Stimulated activated CD8-positive, alpha-beta memory T cell treated with anti-CD3 and anti-CD28 coated beads, Interleukin-15, amount 100 ng/mL, for 4 hours (primary cell): ENCODE data around the gene PTPN9.
"Not testable (repeated sequence)": the region's sequence is repeated elsewhere in the genome, so short reads cannot be mapped to it uniquely, and the experiment has no call there.

Experiments used
- DNase-seq, 2 donors: peaks; one replicate each; pipeline ENCODE4 v3.0.0-alpha.2; 2020; ENCODE audit warnings: low read depth in 2 of 2

The PTPN9 gene

GRCh38 chr15:75530169-75530568 is 48.9 kb downstream of the PTPN9 start:
- DNase-seq: no peak

DNA sequence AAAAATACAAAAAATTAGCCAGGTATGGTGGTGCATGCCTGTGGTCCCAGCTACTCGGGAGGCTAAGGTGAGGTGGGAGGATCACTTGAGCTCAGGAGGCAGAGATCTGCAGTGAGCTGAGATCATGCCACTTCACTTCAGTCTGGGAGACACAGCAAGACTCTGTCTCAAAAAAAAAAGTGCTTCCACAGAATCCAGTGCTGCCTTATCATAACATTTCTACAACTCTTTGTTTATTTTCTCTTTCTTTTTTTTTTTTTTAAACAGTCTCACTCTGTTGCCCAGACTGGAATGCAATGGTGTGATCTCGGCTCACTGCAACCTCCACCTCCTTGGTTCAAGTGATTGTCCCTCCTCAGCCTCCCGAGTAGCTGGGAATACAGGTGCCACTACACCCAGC is 53.4 kb downstream of the PTPN9 start:
- DNase-seq: not testable (repeated sequence)

DNA sequence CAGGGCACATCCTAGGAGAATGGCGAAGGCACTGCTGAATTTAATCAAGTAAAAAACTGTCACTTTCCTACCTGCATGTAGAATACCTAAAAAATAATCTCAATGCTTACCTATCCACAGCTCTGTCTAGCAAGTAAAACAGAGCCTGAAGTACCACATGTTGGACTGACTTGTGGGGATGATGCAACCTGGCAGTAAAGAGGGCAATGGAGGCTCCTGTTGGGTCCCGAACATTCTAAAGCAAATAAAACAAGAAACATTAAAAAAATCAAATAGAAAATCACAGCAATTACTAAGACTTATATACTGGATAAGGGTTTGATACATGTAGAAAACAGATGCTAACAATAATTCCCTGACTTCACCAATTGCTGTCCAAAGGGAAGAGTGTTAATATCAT is 56.1 kb downstream of the PTPN9 start:
- no peak for DNase-seq

DNA sequence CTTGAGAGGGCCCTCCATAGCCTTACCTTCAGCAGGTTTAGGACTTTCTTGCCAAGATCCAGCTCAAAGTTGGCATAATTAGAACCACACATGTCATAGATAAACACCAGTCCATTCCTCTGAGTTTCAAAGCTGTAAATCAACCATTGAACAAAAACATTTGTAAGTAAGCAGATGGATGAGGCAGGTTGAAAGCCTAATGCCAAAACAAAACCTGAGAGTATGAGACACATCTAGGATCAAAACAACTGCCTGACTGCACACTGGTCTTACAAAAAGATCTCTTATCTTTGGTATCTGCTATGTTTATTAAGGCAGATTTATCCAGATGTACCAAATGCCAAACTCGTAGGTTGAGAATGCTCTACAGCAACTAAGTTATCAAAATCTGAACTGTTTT is 61.9 kb downstream of the PTPN9 start:
- no peak for DNase-seq

DNA sequence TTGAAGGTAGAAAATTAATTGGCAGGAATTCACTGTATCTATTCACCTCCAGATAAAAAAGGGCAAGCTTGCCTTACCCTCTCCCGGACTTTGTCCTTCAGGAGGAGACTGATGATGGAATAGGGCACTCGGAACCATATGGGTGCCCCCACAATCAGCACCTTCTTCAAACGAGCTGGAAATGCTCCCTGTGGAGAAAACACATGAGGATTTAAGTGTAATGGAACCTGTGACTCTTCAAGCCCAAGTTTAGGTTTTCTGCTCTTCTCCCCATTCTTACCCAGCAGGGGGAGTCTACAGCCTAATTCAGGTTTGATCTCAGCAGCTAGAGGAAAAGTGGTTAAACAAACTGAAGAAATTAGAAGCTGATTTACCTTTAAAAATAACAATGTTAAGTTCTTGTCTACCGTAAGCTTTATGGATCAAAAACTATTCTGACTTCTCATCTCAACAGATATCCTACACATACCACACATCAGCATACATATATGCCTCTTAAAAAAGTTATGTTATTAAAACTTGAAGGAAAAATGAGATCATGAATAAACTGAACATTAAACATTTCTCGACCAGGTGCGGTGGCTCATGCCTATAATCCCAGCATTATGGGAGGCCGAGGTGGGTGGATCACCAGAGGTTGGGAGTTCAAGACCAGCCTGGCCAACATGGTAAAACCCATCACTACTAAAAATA is 70.1 kb downstream of the PTPN9 start:
- DNase-seq: no peak

- DNase-seq: no peak
Measured at GRCh38 chr15:75502360-75502759, 76.8 kb downstream of the PTPN9 start.

DNA sequence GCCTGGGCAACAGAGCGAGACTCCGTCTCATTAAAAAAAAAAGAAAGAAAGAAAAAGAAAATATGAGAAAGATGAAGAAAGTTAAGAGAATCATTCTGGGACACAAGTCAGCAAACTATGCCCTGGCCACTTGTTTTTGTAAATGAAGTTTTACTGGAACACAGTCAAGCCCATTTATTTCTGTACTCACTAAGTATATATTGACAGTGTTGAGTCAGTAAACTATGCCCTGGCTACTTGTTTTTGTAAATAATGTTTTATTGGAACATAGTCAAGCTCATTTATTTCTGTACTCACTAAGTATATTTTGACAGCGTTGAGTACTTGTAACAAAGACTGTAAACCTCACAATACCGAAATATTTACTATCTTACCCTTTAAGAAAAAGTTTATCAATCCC is 85.4 kb downstream of the PTPN9 start:
- DNase-seq: no peak

DNA sequence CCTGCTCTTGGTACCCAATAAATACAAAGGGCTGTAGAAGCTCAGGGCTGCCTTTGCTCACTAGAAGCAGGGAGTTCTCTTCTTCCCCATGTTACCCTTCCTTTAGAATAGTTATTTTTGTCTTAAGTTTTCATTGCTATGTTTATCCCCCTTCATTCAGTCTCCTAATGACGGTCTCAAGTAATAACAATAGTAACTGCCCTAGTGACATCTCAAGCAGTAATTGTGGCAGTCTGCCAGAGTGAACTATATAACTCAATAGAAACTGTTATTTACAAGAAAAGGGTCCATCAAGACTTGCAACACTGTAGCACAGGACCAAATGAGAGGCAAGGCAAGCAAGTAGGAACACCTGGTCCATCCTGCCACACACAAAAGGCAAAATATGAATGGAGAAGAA is 95.2 kb downstream of the PTPN9 start:
- DNase-seq: no peak

DNA sequence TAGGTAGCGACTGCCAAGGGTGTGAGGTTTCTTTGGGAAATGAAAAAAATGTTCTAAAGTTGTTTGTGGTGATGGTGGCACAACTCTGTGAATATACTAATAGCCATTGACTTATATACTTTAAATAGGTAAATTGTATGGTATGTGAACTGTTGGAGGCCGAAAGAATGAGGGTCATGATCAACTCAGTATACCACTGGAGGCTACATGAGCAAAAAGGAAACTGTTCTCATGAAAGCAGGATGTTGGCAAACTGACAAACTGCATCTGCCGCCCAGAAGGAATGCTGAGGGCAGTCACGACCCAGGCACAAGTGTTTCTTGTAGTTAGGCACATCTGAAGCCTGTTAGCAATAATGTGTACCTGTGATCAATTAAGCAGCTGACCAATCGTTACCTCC is 95.6 kb downstream of the PTPN9 start:
- not testable (repeated sequence) for DNase-seq

DNA sequence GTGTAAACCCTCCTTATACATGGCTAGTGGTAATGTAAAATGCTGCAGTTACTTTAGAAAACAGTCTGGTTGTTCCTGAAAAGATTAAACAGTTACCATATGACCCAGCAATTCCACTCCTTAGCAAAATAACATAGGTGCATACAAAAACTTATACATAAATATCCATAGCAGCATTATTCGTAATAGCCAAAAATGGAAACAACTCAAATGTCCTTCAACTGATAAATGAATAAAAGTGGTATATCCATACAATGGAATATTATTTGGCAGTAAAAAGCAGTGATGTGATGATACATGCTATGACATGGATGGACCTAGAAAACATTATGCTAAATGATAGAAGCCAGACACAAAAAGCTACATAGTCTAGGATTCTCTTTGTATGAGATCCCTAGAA is 96.0 kb downstream of the PTPN9 start:
- no peak for DNase-seq

DNA sequence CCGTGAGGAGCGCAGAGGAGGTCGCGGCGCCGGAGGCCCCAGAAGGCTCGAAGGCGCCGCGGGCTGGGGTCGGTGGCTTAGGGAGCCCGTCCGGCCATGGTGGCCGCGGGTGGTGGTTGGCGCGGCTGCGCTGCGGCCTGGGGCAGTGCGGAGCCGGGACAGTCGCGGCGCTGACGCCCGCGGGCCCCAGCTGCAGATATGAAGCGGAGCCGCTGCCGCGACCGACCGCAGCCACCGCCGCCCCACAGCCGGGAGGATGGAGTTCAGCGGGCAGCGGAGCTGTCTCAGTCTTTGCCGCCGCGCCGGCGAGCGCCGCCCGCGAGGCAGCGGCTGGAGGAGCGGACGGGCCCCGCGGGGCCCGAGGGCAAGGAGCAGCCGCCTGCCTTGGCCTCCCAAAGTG is 98.7 kb downstream of the PTPN9 start:
- DNase-seq: not testable (repeated sequence)

DNA sequence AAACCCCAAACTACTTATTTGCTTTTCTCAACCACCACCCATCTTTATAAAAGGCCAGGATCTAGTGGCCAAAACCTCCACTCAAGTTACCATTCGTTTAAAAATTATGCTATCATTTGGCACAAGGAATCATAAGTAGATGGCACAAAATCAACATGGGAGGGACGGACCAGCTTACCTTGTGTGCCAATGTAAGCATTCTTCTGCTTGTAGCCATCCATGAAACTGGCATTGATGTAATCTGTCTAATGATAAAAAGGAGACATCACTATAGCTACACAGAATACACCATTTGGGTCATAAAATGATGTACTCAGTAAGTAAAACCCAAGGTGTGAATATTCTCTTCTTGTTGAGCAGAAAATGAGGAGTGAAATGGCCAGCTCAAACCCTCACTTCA is 99.4 kb downstream of the PTPN9 start:
- DNase-seq: no peak

GRCh38 chr15:75477094-75477493 is 102.0 kb downstream of the PTPN9 start:
- not testable (repeated sequence) for DNase-seq

- no peak for DNase-seq
Measured at GRCh38 chr15:75468913-75469598, 110.1 kb downstream of the PTPN9 start.

DNA sequence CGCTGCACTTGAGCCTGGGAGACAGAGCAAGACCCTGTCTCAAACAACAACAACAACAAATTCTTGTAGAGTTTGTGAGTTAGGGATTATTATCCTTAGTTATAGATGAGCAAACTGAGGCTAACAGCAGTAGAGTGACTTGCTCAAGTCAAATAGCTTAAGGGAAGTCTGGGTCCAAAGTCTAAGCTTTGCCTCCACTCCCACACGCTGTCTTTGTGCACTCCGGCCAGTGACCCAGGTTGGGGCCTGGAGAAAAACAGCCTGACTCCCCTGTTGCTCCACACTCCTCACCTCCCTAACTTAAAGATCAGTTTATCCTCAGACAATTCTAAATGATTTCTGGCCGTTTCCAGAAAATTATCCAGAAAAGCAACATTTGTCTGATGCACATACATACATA is 118.5 kb downstream of the PTPN9 start:
- no peak for DNase-seq

DNA sequence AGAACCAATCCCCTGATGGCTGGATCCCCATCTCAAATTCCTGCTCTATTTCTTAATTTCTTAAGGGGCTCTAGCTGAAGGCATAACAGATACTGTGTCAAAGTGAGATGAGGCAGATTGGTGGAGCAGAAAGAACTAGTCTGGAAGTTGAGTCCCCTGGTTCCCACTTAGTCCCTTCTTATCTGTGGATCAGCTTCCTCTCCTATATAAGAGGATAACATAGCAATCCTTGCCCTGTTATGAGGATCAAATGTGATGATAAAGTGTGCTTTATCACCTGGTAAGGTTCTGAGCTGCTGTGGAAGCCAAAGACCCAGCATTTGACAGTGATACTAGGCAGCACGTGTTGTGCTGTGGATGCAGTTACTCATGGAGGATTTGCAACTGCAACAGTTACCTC is 119.5 kb downstream of the PTPN9 start:
- DNase-seq: no peak

GRCh38 chr15:75456710-75457109 is 122.4 kb downstream of the PTPN9 start:
- no peak for DNase-seq

DNA sequence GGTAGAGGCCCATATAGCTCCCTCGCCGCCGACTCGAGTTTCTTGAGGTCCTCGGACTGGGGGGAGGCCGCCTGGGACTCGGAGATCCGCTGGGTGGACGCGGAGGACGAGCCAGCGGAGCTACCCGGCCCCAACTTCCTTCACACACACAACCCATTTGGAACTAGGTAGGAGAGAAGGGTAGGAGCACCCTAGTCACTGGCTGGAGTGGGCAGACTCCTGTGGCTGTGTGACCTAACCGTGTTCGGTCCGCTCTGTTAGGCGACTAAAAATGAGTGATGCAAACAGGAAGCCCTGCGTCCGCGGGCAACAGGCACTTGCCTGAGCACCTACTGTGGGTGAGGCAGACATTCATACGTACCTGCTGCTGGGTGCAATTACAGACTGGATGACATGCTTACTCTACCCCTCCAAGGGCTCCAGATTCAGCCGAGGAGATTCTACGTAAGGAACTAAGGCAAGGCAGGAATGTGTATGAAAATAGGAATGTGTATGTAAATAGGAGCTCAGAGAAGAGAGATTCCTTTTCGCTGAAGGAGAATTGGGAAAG is 123.1 kb downstream of the PTPN9 start:
- peak in 1 of 2 donors; percentile 36 for DNase-seq

DNA sequence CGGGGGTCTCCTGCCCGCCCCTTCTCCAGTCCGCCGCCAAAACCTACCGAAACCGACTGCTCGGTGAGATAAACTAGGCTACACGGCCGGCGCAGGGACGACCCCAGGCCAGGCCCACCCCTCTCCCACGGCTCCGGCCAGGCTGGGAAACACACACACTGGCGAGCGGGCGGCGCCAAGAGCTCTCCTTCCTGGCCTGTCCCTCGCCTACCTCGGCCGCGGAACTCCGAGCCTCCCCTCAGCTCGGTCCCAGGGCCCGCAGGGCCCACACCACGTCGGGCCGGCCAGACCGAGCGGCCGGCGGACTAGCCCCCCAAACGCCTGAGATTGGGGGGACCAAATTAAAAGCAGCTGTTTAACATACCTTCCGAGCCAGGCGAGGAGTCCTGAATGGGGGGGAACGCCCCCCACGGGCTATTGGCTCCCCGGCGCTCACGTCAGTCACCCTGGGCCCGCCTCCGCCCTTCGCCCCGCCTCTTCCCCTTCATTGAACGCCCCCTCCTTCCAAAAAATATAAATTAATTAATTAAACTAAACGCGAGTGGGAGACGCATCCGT is 123.6 kb downstream of the PTPN9 start:
- peak; percentile 76 for DNase-seq

DNA sequence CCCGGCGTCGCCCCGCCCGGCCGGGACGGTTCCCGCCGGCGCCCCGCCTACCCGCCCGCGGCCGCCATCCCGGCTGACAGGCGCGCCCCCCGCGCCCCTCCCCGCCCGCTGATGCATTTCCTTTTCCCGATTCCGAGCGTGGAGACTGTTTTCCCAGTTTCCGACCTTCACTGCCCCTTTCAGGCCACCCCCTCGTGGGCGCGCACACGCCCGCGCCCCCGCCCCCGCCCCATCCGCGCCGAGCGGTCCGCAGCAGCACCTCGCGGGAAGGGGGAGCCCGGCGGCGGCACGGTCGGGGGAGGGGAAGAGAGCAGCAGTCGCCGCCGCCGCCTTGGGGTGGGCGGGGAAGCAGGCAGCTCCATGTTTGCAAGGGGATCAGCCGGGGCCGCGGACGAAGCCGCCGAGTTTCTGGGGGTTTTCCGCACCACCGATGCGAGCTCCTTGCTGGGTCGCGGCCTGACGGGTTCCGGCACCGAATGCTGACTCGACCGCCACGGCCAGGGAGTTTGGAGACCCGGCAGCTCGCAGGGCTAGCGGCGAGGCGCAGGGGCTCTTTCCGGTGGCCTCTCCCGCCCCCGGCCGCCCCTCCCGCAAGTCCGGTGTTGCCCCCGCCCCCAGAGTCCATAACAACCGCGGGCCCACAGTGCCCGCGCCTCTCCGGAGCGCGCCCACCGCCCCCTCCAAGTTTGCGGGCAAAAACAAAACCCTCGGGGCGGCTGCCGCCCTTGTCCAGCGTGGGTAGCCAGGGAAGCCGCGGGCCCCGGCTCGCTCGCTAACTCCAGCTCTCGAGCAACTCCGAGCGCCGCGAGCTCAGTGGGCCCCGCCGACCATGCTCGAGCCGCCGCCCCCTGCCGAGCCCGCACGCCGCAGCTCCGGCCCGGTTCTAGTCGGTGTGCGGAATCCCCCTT is 124.4 kb downstream of the PTPN9 start:
- peak; percentile 69 to 72 for DNase-seq

GRCh38 chr15:75453703-75454470 is 125.2 kb downstream of the PTPN9 start:
- DNase-seq: peak; percentile 88 to 94
